Spleen (tissue), 13 donors: ENCODE measurements around the gene EOLA2. TPM values are rescaled to one million over a fixed set of nuclear protein-coding genes. Genes with fewer than 3 reads are reported as not detected.

Experiments used
- DNase-seq: peaks from one replicate; pipeline ENCODE4 v3.0.0-alpha.2; 2020
- H3K27ac ChIP-seq, 8 donors: fragments of 200-600 bp; sonication (generic) in 7 of 8; 1 replicate in 4 of 8; 2 replicates in 4 of 8; pipeline versions ENCODE4 v1.5.0 to v1.8.0; 2016 to 2021; ENCODE audit warnings: inconsistent platforms in 4 of 8, mild to moderate bottlenecking in 4 of 8, moderate library complexity in 1 of 8
- H3K27me3 ChIP-seq, 7 donors: fragments of 200-600 bp; sonication (generic) in 6 of 7; replicated peaks in 1 of 7; 1 replicate in 4 of 7; 2 replicates in 3 of 7; pipeline versions ENCODE4 v1.5.0 to v1.8.0; 2016 to 2021; ENCODE audit warnings: inconsistent platforms in 3 of 7, mild to moderate bottlenecking in 1 of 7
- H3K36me3 ChIP-seq, 6 donors: fragments of 200-600 bp; sonication (generic) in 5 of 6; 1 replicate in 4 of 6; 2 replicates in 2 of 6; pipeline versions ENCODE4 v1.5.0 to v1.8.0; 2016 to 2021; ENCODE audit warnings: inconsistent platforms in 2 of 6
- H3K4me1 ChIP-seq, 6 donors: fragments of 200-600 bp; sonication (generic) in 5 of 6; 1 replicate in 3 of 6; 2 replicates in 3 of 6; pipeline versions ENCODE4 v1.5.0 to v1.8.0; 2016 to 2021; ENCODE audit warnings: inconsistent platforms in 3 of 6
- H3K4me3 ChIP-seq, 8 donors: fragments of 200-600 bp; sonication (generic) in 7 of 8; 1 replicate in 4 of 8; 2 replicates in 4 of 8; pipeline versions ENCODE4 v1.5.0 to v1.8.0; 2016 to 2021; ENCODE audit warnings: inconsistent platforms in 4 of 8, mild to moderate bottlenecking in 4 of 8, moderate library complexity in 2 of 8
- H3K9me3 ChIP-seq, 8 donors: fragments of 200-600 bp; sonication (generic) in 7 of 8; 1 replicate in 4 of 8; 2 replicates in 4 of 8; pipeline versions ENCODE4 v1.5.0 to v1.8.0; 2016 to 2021; ENCODE audit warnings: inconsistent platforms in 4 of 8
- POLR2A ChIP-seq, 3 donors: fragments of 450-650 bp; IDR thresholded peaks; one replicate each; pipeline ENCODE4 v1.5.1; 2017; ENCODE audit warnings: antibody characterized with exemption in 3 of 3, mild to moderate bottlenecking in 1 of 3
- POLR2AphosphoS5 ChIP-seq, 3 donors: sonication (generic); formaldehyde crosslinking; IDR thresholded peaks; one replicate each; pipeline ENCODE4 v1.5.1; 2017; ENCODE audit warnings: antibody characterized with exemption in 3 of 3
- WGBS, 5 donors: extraction: QIAGEN DNeasy Blood & Tissue Kit in 3 of 5; methylation state at CpG; one replicate each; pipeline versions ENCODE4 v1.1.5 to v1.1.7; 2013 to 2018; 5-methylcytosine and 5-hydroxymethylcytosine counted together
- intact Hi-C: fragments of 100-400 bp; cut with DNase I; formaldehyde crosslinking; loops from one replicate; pipeline ENCODE4 v1.15.0; 2023; ENCODE audit warnings: low total_unique reads
- long read RNA-seq, 2 donors: transcript quantifications; one replicate each; lab custom pipeline, GENCODE V29; 2026
- polyA plus RNA-seq, 3 donors: library from polyadenylated mRNA; stranded (reverse); fragments of 200-250 nt; gene quantifications; one replicate each; pipeline ENCODE4 v1.2.1, GENCODE V29; 2013
- total RNA-seq, 7 donors: library from RNA; depleted of rRNA in 3 of 7; stranded (reverse); fragments of >200 nt in 3 of 7; fragmentation: NEBNext Ultra II Directional in 4 of 7; extraction: Animal tissue kit (Norgen Biotek cat#: 25700) in 4 of 7; gene quantifications; one replicate each; pipeline versions ENCODE4 v1.1.0 to v1.2.1, GENCODE V29; 2016 to 2021
- TF ChIP-seq, protein P1 (sequence below), 11 experiments: fragments of 200-600 bp in 7 of 11; fragments of 450-650 bp in 4 of 11; sonication (generic) in 4 of 11; IDR thresholded peaks in 8 of 11; conservative IDR thresholded peaks in 3 of 11; 1 replicate in 7 of 11; 2 replicates in 4 of 11; pipeline versions ENCODE4 v1.4.0 to v1.8.0; 2016 to 2021; ENCODE audit warnings: antibody characterized with exemption in 11 of 11, inconsistent platforms in 4 of 11, mild to moderate bottlenecking in 1 of 11
- donor health status: healthy with polysubstance abuse.
- donor health status: DM: no; HTN: no; CAD: no; lungs with moderate emphysema.
- donor health status: DM: no; HTN: no; CAD: no.
- donor health status: Bipolar disorder and iron deficiency.
- donor health status: healthy.
- donor health status: DM: no; HTN: no; CAD: no.
- donor health status: DM: yes; HTN: yes; CAD: no.

EOLA2 gene
- total RNA-seq = 10 to 100 TPM; 14.9 to 44.8 (median 32.9) TPM
- polyA plus RNA-seq = 10 to 100 TPM; 23.8 to 55.3 (median 39.4) TPM
- long read RNA-seq, donor 1, transcript CXorf40B-203 (5 exons, 1,653 nt) = major isoform, 9 of 9 reads
- long read RNA-seq, donor 1, partial matches to known transcripts = 0 of 9 reads
- long read RNA-seq, donor 1, other reads (novel, unspliced or antisense) = 0 of 9 reads
- long read RNA-seq, donor 2, transcript CXorf40B-203 (5 exons, 1,653 nt) = major isoform, 5 of 7 reads
- long read RNA-seq, donor 2, partial matches to known transcripts = 0 of 7 reads
- long read RNA-seq, donor 2, other reads (novel, unspliced or antisense) = 0 of 7 reads

GRCh38 chrX:149938427-149938880 lies at the start of gene EOLA2:
Gene EOLA2, minus strand, starts transcription at chrX:149938491. Its CDS starts 4,617 bp downstream, at chrX:149933874.
- Histone ChIP-seq H3K27me3 (no peaks in the 10 kb centered on the region), H3K27ac (peak within 1 kb of the TSS; percentile 70 to 96 (median 90)), H3K4me3 (peak within 1 kb of the TSS; percentile 47 to 79 (median 56)), H3K9me3 (no peaks in the 10 kb centered on the region), H3K36me3 (peaks cover 0 to 17% (median 0%) of the 10 kb centered on the region in 6 donors), H3K4me1 (peaks cover 0 to 13% (median 6%) of the 10 kb centered on the region in 6 donors)
- peak; percentile 97 for DNase-seq
- 0 to 66% (median 1%) methylated on average over 1 to 39 of the region's 39 CpGs for WGBS, 5 donors
- intact Hi-C loops = no loop called here
- TF ChIP-seq, protein P1, sequence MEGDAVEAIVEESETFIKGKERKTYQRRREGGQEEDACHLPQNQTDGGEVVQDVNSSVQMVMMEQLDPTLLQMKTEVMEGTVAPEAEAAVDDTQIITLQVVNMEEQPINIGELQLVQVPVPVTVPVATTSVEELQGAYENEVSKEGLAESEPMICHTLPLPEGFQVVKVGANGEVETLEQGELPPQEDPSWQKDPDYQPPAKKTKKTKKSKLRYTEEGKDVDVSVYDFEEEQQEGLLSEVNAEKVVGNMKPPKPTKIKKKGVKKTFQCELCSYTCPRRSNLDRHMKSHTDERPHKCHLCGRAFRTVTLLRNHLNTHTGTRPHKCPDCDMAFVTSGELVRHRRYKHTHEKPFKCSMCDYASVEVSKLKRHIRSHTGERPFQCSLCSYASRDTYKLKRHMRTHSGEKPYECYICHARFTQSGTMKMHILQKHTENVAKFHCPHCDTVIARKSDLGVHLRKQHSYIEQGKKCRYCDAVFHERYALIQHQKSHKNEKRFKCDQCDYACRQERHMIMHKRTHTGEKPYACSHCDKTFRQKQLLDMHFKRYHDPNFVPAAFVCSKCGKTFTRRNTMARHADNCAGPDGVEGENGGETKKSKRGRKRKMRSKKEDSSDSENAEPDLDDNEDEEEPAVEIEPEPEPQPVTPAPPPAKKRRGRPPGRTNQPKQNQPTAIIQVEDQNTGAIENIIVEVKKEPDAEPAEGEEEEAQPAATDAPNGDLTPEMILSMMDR (IDR thresholded peaks at IDR 0.05 in 8 of 11, conservative IDR thresholded peaks at IDR 0.05 in 3 of 11) = peak; percentile 5 to 73 (median 58)
- TF ChIP-seq POLR2A (IDR thresholded peaks at IDR 0.05) (no peak), POLR2AphosphoS5 (IDR thresholded peaks at IDR 0.05) (peak; percentile 92 to 95 (median 93))

- H3K4me1 ChIP-seq = no peaks in the 10 kb centered on the region
- no peak for DNase-seq
- no peak for TF ChIP-seq POLR2AphosphoS5 (IDR thresholded peaks at IDR 0.05)
- TF ChIP-seq, protein P1 (IDR thresholded peaks at IDR 0.05 in 8 of 11, conservative IDR thresholded peaks at IDR 0.05 in 3 of 11) = no peak
- TF ChIP-seq POLR2A (IDR thresholded peaks at IDR 0.05) = no peak
- H3K4me3 ChIP-seq = no peak overlapping the region
- no peaks in the 10 kb centered on the region for H3K27me3 ChIP-seq
- no peaks in the 10 kb centered on the region for H3K9me3 ChIP-seq
- H3K36me3 ChIP-seq = no peaks in the 10 kb centered on the region
- no peak overlapping the region for H3K27ac ChIP-seq
- intact Hi-C loops = no loop called here
Observed at GRCh38 chrX:149987613-149988012, 49.3 kb upstream of the EOLA2 start.

DNA sequence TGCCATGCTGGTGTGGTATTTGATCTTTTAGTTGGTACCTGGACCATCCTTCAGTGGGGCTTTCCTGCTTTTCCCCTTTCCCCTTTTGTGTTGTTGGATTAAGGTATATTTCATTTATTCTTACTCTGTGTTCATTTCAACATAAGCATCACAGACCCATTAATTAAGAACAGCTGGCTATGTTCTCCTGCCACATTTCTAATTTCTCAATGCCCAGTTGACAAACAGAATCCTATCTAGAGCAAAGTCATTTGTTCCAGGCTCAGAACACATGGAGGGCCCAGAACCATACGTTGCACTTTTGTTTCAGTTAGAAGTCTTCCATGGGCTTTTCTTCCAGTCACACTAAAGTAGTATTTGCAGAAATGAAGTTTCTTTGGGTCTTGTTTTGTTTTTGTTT lies 46.1 kb upstream of the EOLA2 start:
- H3K27me3 ChIP-seq = no peaks in the 10 kb centered on the region
- intact Hi-C loops = no loop called here
- 71 to 100% (median 94%) methylated on average over 1 of the region's 1 CpG for WGBS, 5 donors

DNA sequence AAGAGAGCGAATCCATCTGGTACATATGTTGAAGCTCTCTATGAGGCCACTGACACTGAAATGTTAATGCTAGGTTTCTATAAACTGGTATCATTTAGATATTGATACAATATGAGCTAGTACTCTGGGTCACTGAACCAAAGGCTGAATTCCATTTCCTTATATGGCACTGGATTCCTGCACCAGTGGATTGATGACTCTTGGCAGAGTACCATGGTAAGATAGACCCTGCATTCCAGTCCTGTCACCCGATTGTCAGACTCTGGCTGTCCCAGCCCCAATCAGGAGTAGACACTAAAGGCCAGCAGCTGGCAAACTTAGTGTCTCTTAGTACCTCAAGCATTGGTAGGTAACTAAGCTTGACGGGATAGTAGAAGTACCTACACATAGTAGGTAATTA lies 44.0 kb upstream of the EOLA2 start:
- 76 to 100% (median 88%) methylated on average over 3 of the region's 3 CpGs for WGBS, 5 donors
- no peak for DNase-seq
- intact Hi-C loops = no loop called here
- TF ChIP-seq POLR2A (IDR thresholded peaks at IDR 0.05) (no peak), POLR2AphosphoS5 (IDR thresholded peaks at IDR 0.05) (no peak)
- TF ChIP-seq, protein P1 (IDR thresholded peaks at IDR 0.05 in 8 of 11, conservative IDR thresholded peaks at IDR 0.05 in 3 of 11) = no peak
- Histone ChIP-seq H3K4me1 (no peaks in the 10 kb centered on the region), H3K9me3 (no peaks in the 10 kb centered on the region), H3K27me3 (no peaks in the 10 kb centered on the region), H3K36me3 (no peaks in the 10 kb centered on the region), H3K4me3 (no peak overlapping the region), H3K27ac (peak overlapping the region in 1 of 8 donors; percentile 2)

More for the DNA sequence above, 46.1 kb upstream of the EOLA2 start:
- TF ChIP-seq POLR2A (IDR thresholded peaks at IDR 0.05) = no peak
- TF ChIP-seq, protein P1 (IDR thresholded peaks at IDR 0.05 in 8 of 11, conservative IDR thresholded peaks at IDR 0.05 in 3 of 11) = no peak
- TF ChIP-seq POLR2AphosphoS5 (IDR thresholded peaks at IDR 0.05) = no peak
- Histone ChIP-seq H3K27ac (no peak overlapping the region), H3K9me3 (no peaks in the 10 kb centered on the region), H3K36me3 (no peaks in the 10 kb centered on the region), H3K4me1 (no peaks in the 10 kb centered on the region), H3K4me3 (no peak overlapping the region)
- no peak for DNase-seq
